Iris pigment epithelial cell (primary cell): Measurements from ENCODE around the gene CPNE5.
A peak's percentile ranks its signal among the peaks of the same experiment; 100 is the strongest.

Experiments
- DNase-seq: peaks from one replicate; pipeline ENCODE4 v3.0.0-alpha.2; 2011; ENCODE audit warnings: low read depth

Gene CPNE5

GRCh38 chr6:36791085-36791484 is 48.2 kb downstream of the CPNE5 start:
- no peak for DNase-seq

- no peak for DNase-seq
These were observed 50.5 kb downstream of the CPNE5 start for GRCh38 chr6:36788768-36789167.

- DNase-seq, result no peak
These were observed 51.1 kb downstream of the CPNE5 start for GRCh38 chr6:36788186-36788585.

GRCh38 chr6:36787210-36787609 is 52.0 kb downstream of the CPNE5 start:
- DNase-seq, result no peak

GRCh38 chr6:36786055-36786675 is 53.1 kb downstream of the CPNE5 start:
- DNase-seq, result no peak

GRCh38 chr6:36784376-36784636 is 54.9 kb downstream of the CPNE5 start:
- no peak for DNase-seq

GRCh38 chr6:36783603-36784375 is 55.5 kb downstream of the CPNE5 start:
- DNase-seq, result no peak

GRCh38 chr6:36781669-36782068 is 57.6 kb downstream of the CPNE5 start:
- DNase-seq, result no peak

GRCh38 chr6:36780442-36781177 is 58.6 kb downstream of the CPNE5 start:
- DNase-seq, result no peak

GRCh38 chr6:36779227-36779626 is 60.0 kb downstream of the CPNE5 start:
- DNase-seq, result no peak

- no peak for DNase-seq
These were observed 61.4 kb downstream of the CPNE5 start for GRCh38 chr6:36777801-36778200.

- no peak for DNase-seq
These were observed 63.1 kb downstream of the CPNE5 start for GRCh38 chr6:36776167-36776566.

- no peak for DNase-seq
These were observed 64.9 kb downstream of the CPNE5 start for GRCh38 chr6:36774331-36774730.

GRCh38 chr6:36772397-36772796 is 66.8 kb downstream of the CPNE5 start:
- no peak for DNase-seq

GRCh38 chr6:36771145-36771544 is 68.1 kb downstream of the CPNE5 start:
- DNase-seq, result no peak

GRCh38 chr6:36769676-36770499 is 69.4 kb downstream of the CPNE5 start:
- DNase-seq, result peak; percentile 24

GRCh38 chr6:36769183-36769675 is 70.0 kb downstream of the CPNE5 start:
- DNase-seq, result peak; percentile 29

- DNase-seq, result no peak
These were observed 72.8 kb downstream of the CPNE5 start for GRCh38 chr6:36766399-36766945.

GRCh38 chr6:36765594-36766398 is 73.4 kb downstream of the CPNE5 start:
- DNase-seq, result peak; percentile 79

GRCh38 chr6:36765190-36765589 is 74.1 kb downstream of the CPNE5 start:
- no peak for DNase-seq

GRCh38 chr6:36762123-36762522 is 77.1 kb downstream of the CPNE5 start:
- DNase-seq, result no peak
